SW 1271 (cell line): ENCODE measurements around the gene CPOX.

ENCODE experiments used
- DNase-seq, 2 experiments: peaks; one replicate each; lab custom pipeline; 2025; lab: John Stamatoyannopoulos, UW

Gene CPOX

GRCh38 chr3:98534734-98535133 is 58.7 kb downstream of the CPOX start:
- DNase-seq = no peak

GRCh38 chr3:98534168-98534567 is 59.2 kb downstream of the CPOX start:
- no peak for DNase-seq

GRCh38 chr3:98532709-98533571 is 60.5 kb downstream of the CPOX start:
- no peak for DNase-seq

- no peak for DNase-seq
Observed at GRCh38 chr3:98532275-98532637, 61.2 kb downstream of the CPOX start.

GRCh38 chr3:98531622-98532274 is 61.7 kb downstream of the CPOX start, which contains the start of gene GPR15:
Gene GPR15 (plus strand): TSS chr3:98531978. CDS start chr3:98532034, 56 bp downstream.
- DNase-seq = no peak

GRCh38 chr3:98530676-98531075 is 62.7 kb downstream of the CPOX start:
- no peak for DNase-seq

- DNase-seq = no peak
Observed at GRCh38 chr3:98529856-98530459, 63.5 kb downstream of the CPOX start.
